Neural crest cell (in vitro differentiated cells): ENCODE data around the gene RAB11FIP5. TPM values are rescaled to one million over a fixed set of nuclear protein-coding genes. Genes with fewer than 3 reads are reported as not detected.

Experiments used
- DNase-seq: peaks from one replicate; pipeline ENCODE4 v3.0.0; 2021; ENCODE audit warnings: low read depth, mixed read lengths, low spot score
- H3K27ac Mint-ChIP-seq: one replicate; pipeline ENCODE4 v1.8.0; 2021; ENCODE audit warnings: mild to moderate bottlenecking, mixed read lengths; ENCODE audit not compliant: unreplicated experiment
- H3K27me3 Mint-ChIP-seq: 2 replicates; pipeline ENCODE4 v1.8.0; 2021; ENCODE audit warnings: low read depth, mild to moderate bottlenecking, mixed read lengths
- H3K36me3 Mint-ChIP-seq: 2 replicates; pipeline ENCODE4 v1.8.0; 2021; ENCODE audit warnings: low read depth, mild to moderate bottlenecking, mixed read lengths
- H3K4me1 Mint-ChIP-seq: 2 replicates; pipeline ENCODE4 v1.8.0; 2021; ENCODE audit warnings: mixed read lengths
- H3K4me3 Mint-ChIP-seq: one replicate; pipeline ENCODE4 v1.8.0; 2021; ENCODE audit warnings: mild to moderate bottlenecking, mixed read lengths
- H3K9me3 Mint-ChIP-seq: 2 replicates; pipeline ENCODE4 v1.8.0; 2021; ENCODE audit warnings: mixed read lengths
- CTCF ChIP-seq: fragments of 200-600 bp; sonication (generic); conservative IDR thresholded peaks from 2 replicates; pipeline ENCODE4 v1.5.0; 2021; ENCODE audit warnings: antibody characterized with exemption, mild to moderate bottlenecking
- total RNA-seq: library from RNA; stranded (reverse); gene quantifications from 2 replicates; pipeline ENCODE4 v1.2.1, GENCODE V29; 2021

The RAB11FIP5 gene
- total RNA-seq, 1 donor from 2014 or later = 6.7 TPM

- Mint-ChIP-seq H3K4me1 (peaks cover 7% of the 10 kb centered on the region), H3K27ac (no peak overlapping the region), H3K4me3 (no peak overlapping the region), H3K36me3 (no peaks in the 10 kb centered on the region), H3K27me3 (no peaks in the 10 kb centered on the region), H3K9me3 (no peaks in the 10 kb centered on the region)
- no peak for TF ChIP-seq CTCF
- no peak for DNase-seq
Observed at GRCh38 chr2:73082523-73083410, 30.0 kb downstream of the RAB11FIP5 start.

GRCh38 chr2:73081181-73081671 is 31.5 kb downstream of the RAB11FIP5 start:
- no peak for DNase-seq
- Mint-ChIP-seq H3K27ac (no peak overlapping the region), H3K4me1 (peaks cover 7% of the 10 kb centered on the region), H3K36me3 (no peaks in the 10 kb centered on the region), H3K9me3 (no peaks in the 10 kb centered on the region), H3K27me3 (no peaks in the 10 kb centered on the region), H3K4me3 (no peak overlapping the region)
- TF ChIP-seq CTCF = no peak

- Mint-ChIP-seq H3K27ac (no peak overlapping the region), H3K4me1 (peaks cover 2% of the 10 kb centered on the region), H3K27me3 (no peaks in the 10 kb centered on the region), H3K9me3 (no peaks in the 10 kb centered on the region), H3K4me3 (no peak overlapping the region), H3K36me3 (no peaks in the 10 kb centered on the region)
- no peak for TF ChIP-seq CTCF
- DNase-seq = no peak
Observed at GRCh38 chr2:73080321-73081131, 32.2 kb downstream of the RAB11FIP5 start.

GRCh38 chr2:73079636-73080035 is 33.1 kb downstream of the RAB11FIP5 start:
- no peak for TF ChIP-seq CTCF
- Mint-ChIP-seq H3K27me3 (no peaks in the 10 kb centered on the region), H3K4me3 (no peak overlapping the region), H3K4me1 (no peaks in the 10 kb centered on the region), H3K27ac (no peak overlapping the region), H3K36me3 (no peaks in the 10 kb centered on the region), H3K9me3 (no peaks in the 10 kb centered on the region)
- DNase-seq = no peak

- Mint-ChIP-seq H3K9me3 (no peaks in the 10 kb centered on the region), H3K27ac (peak overlapping the region; percentile 37), H3K4me1 (no peaks in the 10 kb centered on the region), H3K27me3 (no peaks in the 10 kb centered on the region), H3K4me3 (no peak overlapping the region), H3K36me3 (no peaks in the 10 kb centered on the region)
- TF ChIP-seq CTCF = no peak
- DNase-seq = no peak
Observed at GRCh38 chr2:73078457-73079411, 34.0 kb downstream of the RAB11FIP5 start.
